ENCODE results near the gene NREP.

DNA sequence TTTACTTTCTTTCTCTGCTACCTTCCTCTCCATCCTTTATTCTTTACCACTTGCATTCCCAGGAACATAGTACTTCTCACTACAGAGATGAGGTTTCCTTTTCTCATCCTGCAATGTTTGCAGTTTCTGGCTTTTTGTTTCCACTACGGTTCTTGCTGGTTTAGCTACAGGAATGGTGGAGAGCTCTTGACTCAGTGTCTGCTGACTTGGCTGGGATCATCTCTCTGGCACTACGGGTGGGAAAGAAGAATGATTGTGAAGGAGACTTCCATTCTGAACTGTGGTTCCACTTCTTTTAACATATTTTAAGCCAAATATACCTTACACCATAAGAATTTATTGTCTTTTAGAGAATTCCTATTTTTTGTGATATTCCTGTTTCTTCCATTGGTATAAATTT lies 65.1 kb downstream of the NREP start:
- TF ChIP-seq REST (IDR thresholded peaks at IDR 0.05; ENCODE audit: low read depth) (no peak), EGR1 (IDR thresholded peaks at IDR 0.05) (no peak), MAX (IDR thresholded peaks at IDR 0.05) (no peak), TAF1 (IDR thresholded peaks at IDR 0.05; ENCODE audit: low read depth) (no peak), USF1 (IDR thresholded peaks at IDR 0.05) (no peak), EP300 (IDR thresholded peaks at IDR 0.05; ENCODE audit: borderline replicate concordance) (no peak), RAD21 (IDR thresholded peaks at IDR 0.05; ENCODE audit: low read depth) (no peak), TEAD4 (IDR thresholded peaks at IDR 0.05) (no peak)

Data from Ishikawa (cell line).